Fibroblast of pulmonary artery (primary cell): ENCODE data around the gene PITPNM3.

Experiments used
- DNase-seq: peaks from one replicate; pipeline ENCODE4 v3.0.0-alpha.2; 2010; ENCODE audit warnings: low read depth
- H3K4me3 ChIP-seq: replicated peaks from 2 replicates; pipeline ENCODE4 v1.5.1; 2011; ENCODE audit warnings: low read depth, mild to moderate bottlenecking, control low read depth, low read length, moderate library complexity
- CTCF ChIP-seq: IDR thresholded peaks from 2 replicates; pipeline ENCODE4 v1.5.1; 2011; ENCODE audit warnings: mild to moderate bottlenecking, control low read depth, low read length, inconsistent platforms; ENCODE audit errors: missing control alignments

The PITPNM3 gene

GRCh38 chr17:6496640-6497441, 59.5 kb downstream of the PITPNM3 start:
- H3K4me3 ChIP-seq, result no peak overlapping the region
- no peak for DNase-seq
- TF ChIP-seq CTCF, result no peak

- no peak for DNase-seq
- H3K4me3 ChIP-seq, result no peak overlapping the region
- TF ChIP-seq CTCF, result no peak
Measured at GRCh38 chr17:6496116-6496481, 60.3 kb downstream of the PITPNM3 start.

GRCh38 chr17:6495450-6496115, 60.8 kb downstream of the PITPNM3 start:
- no peak overlapping the region for H3K4me3 ChIP-seq
- peak; percentile 18 for TF ChIP-seq CTCF
- no peak for DNase-seq

- DNase-seq, result no peak
Measured at GRCh38 chr17:6494239-6494941, 62.0 kb downstream of the PITPNM3 start.

GRCh38 chr17:6492892-6493674, 63.3 kb downstream of the PITPNM3 start:
- H3K4me3 ChIP-seq, result no peak overlapping the region
- DNase-seq, result no peak
- no peak for TF ChIP-seq CTCF

More at GRCh38 chr17:6494239-6494941, 62.0 kb downstream of the PITPNM3 start:
- H3K4me3 ChIP-seq, result no peak overlapping the region
- TF ChIP-seq CTCF, result no peak

GRCh38 chr17:6491071-6491700, 65.2 kb downstream of the PITPNM3 start:
- DNase-seq, result no peak
- TF ChIP-seq CTCF, result no peak
- no peak overlapping the region for H3K4me3 ChIP-seq
